Smooth muscle cell of the brain vasculature (primary cell): Measurements from ENCODE around the gene HTR4.

Source experiments
- DNase-seq: peaks from one replicate; pipeline ENCODE4 v3.0.0-alpha.2; 2012; ENCODE audit warnings: low read depth, low spot score

Gene HTR4

DNA sequence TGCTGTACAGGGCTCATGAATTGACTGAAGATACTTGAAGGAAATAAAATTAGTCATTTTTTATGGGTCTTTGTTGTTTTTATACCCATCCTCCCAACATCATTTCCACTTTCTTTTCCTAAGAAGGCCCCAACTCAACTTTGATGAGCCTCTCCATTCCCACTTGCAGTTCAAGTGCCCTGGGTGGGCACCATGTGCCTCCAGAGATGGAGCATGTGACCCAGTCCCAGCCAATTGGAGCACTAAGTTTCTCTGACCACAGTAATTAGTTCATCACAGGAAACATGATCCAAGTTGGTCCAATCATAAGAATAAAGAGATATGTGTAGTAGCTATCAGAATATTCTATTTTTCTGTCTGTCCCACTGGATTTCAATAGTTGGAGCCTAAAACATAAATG is 46.9 kb downstream of the HTR4 start:
- no peak for DNase-seq

GRCh38 chr5:148606296-148606695 is 48.0 kb downstream of the HTR4 start:
- DNase-seq = no peak

- DNase-seq = no peak
These were observed 55.1 kb downstream of the HTR4 start for GRCh38 chr5:148599187-148599586.

DNA sequence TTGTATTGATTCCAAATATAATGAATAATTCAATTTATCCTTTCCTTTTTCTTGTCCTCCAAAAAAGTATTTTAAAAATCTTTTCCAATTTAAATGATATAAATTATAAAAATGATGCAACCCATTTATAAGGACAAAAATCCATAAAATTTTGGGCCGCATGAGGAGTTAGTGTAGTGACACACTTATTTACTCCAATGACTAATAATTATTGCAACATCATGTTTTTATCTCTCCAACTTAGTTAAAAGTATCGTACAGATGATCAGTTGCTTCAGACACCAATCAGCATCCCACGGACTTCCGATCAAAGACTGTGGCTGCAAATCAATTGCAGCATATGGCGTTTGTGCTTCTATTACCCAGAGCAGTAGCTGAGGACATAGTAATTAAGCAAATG is 58.6 kb downstream of the HTR4 start:
- DNase-seq = no peak

DNA sequence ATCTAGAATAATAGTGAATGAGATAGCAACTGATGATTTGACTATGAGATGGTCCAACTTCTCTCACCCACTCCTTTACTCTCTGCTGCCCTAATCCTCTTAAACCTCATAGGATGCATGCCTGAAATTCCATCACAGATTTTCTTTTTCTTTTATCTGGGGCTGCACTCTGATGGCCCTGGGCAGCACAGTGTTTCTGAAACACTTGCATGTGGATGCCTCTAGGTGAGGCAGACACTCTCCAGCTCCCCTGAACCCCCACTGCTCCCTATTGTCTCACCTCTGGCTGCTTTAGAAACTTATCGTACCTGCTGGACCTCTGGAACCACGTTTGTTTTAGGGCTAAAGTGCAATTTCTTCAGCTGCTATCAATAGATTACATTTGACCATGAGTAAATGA is 67.5 kb downstream of the HTR4 start:
- no peak for DNase-seq

DNA sequence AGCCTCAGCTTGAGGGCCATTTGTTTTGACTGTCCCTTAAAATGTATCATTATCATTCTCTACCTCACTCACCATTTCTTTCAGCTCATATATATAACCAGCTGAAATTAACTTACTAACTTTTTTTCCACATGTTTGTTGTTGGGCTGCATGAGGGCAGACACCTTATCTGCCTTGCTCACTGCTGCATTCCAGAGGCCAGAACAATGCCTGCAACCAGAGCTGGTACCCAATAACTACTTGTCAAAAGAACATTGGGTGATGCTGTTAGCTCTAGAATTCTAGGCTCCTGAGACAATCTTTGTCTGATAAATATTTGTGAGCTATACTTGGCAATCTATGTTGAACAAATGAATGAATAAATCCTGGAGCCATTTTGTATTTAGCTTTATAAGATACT is 68.3 kb downstream of the HTR4 start:
- DNase-seq = no peak

GRCh38 chr5:148584103-148584502 is 70.2 kb downstream of the HTR4 start:
- no peak for DNase-seq

- DNase-seq = no peak
These were observed 70.8 kb downstream of the HTR4 start for GRCh38 chr5:148583421-148583965.

DNA sequence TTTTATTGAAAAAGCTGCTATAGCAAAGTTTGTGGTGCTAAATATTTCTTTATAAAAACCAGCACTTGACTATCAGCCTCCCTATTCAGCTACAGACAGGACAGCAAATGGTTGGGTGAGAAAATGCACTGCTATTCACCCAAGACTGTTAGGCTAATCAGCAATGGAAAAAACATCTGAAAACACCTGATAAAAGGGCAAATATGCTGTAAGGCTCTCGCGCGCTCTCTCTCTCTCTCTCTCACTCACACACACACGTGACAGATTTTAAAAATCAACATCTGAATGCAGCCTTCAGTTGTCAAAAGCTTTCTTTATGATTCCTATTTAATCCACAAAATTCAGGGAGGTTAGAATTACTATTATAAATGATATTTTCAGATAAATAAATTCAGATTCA is 80.2 kb downstream of the HTR4 start:
- DNase-seq = no peak

GRCh38 chr5:148573374-148573773 is 81.0 kb downstream of the HTR4 start:
- DNase-seq = no peak

DNA sequence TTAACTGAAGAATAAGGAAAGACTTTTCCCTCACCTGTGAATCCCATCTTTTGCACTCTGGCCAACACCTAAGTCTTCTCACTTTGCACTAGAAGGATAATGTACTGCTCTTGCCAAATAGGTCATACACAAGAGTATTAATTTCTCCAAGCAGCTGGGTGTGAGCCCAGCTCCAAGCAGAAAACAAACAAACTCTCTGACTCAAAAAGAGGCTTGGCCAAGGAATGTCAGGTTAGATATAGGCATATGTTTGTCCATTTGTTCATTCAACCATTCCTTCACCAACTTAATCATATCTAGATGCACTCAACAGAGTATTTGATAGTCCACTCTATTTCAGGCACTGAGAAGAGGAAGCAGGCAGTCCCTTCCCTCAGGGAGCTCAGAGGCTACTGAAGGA is 84.4 kb downstream of the HTR4 start:
- no peak for DNase-seq

- no peak for DNase-seq
These were observed 89.2 kb downstream of the HTR4 start for GRCh38 chr5:148565148-148565547.

DNA sequence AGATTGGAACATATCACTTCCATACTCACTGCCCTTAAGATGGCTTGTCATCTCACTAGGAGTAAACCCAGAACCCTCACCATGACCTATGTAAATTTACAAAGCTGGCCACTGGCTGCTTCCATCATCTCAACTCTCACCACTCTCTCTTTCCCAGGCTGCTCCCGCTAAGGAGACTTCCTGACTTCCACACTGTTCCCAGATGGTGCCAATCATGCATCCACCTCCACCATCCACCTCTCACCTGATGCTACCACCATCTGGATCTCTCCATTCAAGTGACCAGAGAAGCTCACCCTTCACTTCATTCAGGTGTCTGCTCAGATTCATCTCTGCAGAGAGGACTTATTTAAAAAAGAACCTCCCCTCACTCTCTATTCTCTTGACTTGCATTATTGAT is 91.3 kb downstream of the HTR4 start:
- no peak for DNase-seq

- DNase-seq = no peak
These were observed 92.5 kb downstream of the HTR4 start for GRCh38 chr5:148561801-148562311.

GRCh38 chr5:148559461-148559860 is 94.9 kb downstream of the HTR4 start:
- DNase-seq = no peak

- DNase-seq = no peak
These were observed 95.4 kb downstream of the HTR4 start for GRCh38 chr5:148558892-148559291.

GRCh38 chr5:148556835-148557234 is 97.5 kb downstream of the HTR4 start:
- DNase-seq = no peak

GRCh38 chr5:148554621-148555020 is 99.7 kb downstream of the HTR4 start:
- no peak for DNase-seq

GRCh38 chr5:148543727-148544126 is 110.6 kb downstream of the HTR4 start:
- no peak for DNase-seq

DNA sequence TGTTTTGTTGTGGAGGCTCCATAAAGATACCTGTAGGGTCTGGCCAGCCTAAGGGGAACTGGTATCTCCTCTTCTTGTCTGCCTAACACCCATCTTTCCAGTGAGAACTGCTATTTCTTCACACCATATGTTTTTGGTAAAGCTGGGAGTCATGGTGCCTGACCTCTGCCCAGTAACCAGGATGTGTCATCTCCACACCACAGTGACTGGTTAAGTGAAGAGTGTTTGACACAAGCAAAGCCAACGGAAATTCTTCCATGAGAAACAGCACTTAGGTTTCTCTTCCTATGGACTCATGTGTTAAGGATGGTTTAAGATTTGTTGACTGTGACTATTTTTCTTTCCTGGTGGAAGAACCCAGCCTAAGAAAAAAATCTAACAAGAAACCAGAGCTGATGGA is 111.5 kb downstream of the HTR4 start:
- no peak for DNase-seq

DNA sequence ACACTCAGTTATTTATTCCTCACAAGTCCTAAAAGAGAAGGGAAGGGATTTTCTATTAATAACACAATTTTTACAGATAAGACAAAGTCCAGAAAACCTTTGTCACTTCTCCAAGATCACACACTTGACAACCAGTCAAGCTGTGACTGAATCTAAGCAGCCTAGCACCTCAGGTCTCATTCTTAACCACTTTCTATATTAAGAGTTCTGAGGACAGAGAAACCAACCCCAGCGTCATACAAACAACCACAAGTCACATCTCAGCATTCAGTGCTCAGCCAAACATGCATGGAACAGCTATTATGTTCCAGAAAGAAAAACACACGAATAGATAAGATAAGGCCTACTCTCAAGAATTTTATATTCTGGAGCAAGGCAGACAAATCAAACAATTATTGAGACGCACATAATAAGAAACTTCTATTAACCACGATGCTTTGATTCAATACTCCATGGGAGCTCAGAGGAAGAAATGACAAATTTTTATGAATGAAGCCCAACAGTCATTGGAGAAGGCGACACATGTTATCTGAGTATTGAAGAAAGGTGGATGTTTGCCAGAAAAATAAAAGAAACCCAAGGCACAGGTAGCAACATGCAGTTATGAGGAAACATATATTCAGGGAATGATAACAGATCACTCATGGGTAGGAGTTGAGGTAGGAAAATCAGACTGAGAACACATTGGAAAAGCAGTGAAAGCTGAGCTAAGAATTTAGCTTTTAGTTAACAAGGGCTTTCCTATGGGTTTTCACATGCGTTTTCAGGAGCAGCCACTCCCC is 113.1 kb downstream of the HTR4 start:
- no peak for DNase-seq

- DNase-seq = no peak
These were observed 113.7 kb downstream of the HTR4 start for GRCh38 chr5:148540647-148541046.

- DNase-seq = no peak
These were observed 114.5 kb downstream of the HTR4 start for GRCh38 chr5:148539851-148540250.
